NAMALWA (cell line): Measurements from ENCODE around the gene CPVL.

Source experiments
- DNase-seq: peaks from one replicate; pipeline ENCODE4 v3.0.0-alpha.2; 2015; ENCODE audit warnings: low spot score

Gene CPVL

DNA sequence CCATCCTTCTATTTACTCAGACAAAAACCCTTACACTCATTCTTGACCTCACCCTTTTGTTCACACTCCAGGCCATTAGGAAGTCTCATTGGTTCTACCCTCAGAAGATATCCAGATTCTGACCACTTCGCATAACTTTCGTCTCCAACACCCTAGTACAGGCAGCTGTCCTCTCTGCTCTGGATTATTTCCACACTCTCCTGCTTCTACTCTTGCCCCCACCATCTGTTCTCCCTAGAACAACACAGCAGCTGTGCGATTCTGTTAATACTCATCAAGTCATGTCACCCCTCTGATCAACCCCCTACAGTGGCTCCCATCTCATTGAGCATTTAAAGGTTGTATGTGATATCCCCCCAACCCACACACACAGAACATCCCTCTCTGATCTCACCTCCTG is 172.7 kb downstream of the CPVL start:
- DNase-seq = no peak

DNA sequence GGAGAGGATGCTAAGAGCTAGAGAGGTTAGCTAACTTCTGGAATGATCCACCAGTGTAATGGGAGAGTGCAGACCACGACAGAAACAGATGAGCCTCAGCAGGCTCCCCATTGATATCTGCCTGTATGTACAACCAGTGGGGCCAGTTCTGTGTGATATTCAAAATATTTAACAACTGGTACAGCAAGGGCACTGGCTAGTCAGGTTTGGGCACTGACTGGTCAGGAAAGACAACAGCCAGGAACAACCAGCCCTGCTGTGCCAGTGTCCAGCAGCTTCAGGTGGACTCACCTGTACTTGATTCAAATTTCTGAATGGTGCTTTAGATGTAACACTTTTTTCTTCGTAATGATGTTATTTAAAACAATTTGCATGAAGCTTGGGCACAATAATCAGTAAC is 182.3 kb downstream of the CPVL start:
- no peak for DNase-seq

DNA sequence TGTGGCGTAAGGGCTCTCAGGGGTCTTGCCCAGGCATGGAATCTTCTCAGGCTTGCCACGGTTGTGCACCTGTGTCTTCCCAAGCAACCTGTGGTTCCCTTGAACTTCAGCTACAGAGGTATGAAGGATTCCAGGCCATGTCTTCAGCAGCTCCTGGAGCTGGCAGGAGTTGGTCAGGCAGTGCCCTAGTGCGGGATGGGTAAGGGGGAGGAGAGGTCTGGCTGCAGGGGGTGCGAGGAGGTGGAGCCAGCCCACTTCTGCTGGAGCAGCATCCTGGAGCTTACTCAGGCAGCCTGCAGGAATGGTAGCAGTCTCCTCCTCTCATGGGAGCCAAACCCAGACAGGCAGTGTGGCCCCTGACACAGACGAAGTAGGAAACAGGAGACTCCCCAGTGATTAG is 184.4 kb downstream of the CPVL start:
- no peak for DNase-seq

DNA sequence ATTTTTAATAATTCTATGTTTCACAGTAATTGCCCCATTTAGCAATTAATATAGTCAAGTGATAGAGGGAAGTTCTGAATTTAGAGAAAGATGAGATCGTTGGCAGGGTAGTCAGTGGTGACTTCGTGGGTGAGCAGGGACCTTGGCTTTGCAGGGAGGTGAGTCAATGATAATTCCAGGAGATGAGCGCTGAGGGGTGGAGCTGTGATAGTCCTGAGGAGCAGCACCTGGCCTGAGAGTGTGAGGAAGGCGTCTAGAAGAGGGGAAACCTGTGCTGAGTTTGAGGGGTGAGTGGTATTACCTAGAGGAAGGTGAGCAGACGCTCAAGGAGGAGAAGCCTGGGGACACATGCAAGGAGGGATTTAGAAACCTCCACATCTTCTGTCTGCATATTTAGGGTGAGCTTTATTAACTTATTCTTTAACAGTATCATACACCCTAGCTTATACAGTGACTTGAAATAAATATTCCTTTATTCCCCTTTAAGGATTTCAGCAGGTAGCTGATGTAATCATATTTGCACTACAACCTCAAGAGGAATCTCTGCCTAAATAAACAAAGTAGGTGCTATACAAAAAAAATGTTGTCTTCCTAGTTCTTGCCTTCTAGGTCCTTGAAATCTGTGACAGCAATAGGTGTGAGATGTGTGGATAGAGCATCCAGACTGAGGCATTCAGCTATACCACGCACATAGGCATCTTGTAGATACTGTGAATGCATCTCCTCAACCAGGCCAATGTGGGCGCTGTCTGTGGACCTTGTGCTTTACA is 186.1 kb downstream of the CPVL start:
- DNase-seq = peak; percentile 9

DNA sequence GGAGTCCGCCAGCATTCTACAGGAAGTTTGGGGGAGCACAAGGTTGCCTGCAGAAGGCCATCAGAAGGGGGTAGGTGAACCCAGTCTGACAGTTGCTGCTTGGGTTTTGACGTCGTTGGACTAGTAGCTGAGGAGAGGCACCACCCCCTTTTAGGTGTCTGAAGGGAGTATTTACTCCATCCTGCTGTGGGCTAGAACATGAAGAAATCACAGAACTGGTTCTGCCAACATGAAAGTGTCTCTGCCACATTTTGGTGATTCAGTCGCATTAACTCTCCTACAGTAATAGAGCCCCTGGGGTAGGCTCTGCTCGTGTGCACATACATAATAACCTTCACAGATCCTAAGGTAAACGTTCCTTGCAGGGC is 187.4 kb downstream of the CPVL start:
- DNase-seq = no peak

DNA sequence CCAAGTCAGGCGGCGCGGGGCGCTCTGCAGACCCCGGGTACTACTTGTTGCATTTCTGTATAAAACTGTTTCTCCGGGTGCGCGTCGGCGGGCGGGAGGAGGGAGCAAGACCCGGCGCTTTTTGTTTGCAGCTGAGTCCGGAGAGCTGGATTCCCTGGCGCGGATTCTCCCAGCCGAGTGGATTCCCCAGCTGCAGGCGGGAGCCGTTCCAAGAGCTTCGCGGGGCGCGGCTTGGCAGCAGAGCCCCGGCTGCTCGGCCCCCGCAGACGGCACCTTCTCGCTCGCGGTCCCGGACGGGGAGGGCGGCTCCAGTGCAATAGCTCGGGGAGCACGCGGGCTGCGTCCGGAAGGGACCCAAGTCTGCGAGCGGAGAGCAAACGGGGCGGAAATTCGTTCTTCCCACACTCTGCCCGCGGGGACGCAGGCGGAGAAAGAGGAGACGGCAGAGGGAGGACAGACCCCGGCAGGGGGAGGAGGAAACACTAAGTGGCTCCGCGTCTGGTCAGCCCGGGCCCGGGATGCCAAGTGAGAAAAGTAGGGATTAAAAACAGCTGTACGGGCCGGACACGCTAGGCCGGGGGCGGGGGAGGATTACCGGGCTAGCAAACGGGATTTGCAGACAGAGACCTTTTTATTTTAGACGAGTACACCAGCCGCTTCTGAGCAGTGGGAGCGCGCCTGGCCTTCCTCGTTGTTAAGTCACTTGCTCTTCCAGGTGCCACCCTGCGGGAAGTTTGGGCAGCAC is 187.9 kb downstream of the CPVL start, which contains the start of gene TRIL:
Gene TRIL (minus strand): TSS at position 96 of the 745 bp plus-strand sequence. CDS start 284 bp downstream, outside the sequence.
- no peak for DNase-seq

DNA sequence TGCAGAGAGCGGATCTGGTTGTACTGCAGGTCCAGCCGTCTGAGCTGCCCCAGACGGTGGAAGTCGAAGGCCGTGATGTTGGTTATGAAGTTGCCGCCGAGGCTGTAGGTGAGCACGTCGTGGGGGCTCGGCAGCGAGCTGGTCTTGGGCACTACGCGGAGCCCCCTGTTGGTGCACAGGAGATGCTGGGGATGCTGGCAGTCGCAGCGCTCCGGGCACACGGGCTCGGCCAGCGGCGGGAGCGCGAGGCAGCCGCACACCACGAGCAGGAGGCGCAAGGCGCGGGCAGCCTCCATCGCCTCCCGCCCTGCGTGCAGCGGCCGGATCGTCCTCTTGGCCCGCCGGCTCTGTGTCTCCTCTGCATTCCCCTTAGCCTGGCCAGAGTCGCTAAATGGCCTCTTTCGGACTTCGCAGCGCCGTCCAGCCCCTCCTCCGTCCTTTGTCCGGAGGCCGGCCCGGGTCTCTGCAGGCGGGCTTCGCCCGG is 188.5 kb downstream of the CPVL start:
- DNase-seq = no peak

DNA sequence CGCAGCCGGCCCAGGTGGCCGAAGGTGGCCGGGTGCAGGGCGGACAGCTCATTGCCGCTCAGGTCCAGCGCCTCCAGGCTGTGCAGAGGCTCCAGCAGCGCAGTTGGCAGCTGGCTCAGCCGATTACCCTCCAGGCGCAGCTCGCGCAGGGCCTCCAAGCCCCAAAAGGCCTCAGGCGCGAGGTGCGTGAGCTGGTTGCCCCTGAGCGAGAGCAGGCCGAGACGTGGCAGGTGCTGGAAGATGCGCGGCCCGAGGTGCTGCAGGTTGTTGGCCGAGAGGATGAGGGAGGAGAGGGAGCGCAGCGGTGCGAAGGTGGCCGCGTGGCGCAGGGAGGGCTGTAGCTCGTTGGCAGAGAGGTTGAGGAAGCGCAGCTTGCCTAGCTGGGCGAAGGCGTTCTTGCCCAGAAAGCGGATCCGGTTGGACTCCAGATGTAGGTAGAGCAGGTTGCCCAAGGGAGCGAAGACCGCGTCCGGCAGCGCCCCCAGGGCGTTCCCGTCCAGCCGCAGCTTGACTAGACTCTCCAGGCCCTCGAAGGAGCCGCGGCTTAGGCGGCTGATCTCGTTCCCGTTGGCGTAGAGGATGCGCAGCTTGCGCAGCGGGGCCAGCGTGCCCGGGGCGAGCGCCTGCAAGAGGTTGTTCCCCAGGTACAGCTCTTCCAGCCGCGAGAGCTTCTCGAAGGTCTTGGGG is 189.1 kb downstream of the CPVL start:
- no peak for DNase-seq

DNA sequence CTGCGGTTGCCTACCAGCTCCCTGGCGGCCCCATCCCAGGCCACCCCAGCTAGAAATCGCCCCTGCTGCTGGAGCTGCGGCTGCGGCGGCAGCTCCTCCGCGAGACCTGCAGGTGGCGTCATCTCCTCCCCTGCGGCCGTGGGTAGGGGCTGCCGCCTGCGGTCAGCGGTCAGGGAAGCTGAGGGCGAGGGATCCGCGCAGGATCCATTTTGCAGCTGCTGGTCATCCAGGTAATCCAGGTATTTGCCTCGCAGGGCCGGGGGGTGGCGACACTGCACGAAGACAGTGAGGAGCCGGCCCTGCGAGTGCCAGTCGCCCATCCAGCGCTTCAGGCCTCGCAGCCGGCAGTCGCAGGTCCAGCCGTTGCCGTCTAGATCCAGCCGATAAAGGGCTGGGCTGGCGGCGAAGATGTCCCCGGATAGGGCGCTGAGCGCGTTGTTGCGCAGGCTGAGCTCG is 189.7 kb downstream of the CPVL start:
- DNase-seq = no peak

DNA sequence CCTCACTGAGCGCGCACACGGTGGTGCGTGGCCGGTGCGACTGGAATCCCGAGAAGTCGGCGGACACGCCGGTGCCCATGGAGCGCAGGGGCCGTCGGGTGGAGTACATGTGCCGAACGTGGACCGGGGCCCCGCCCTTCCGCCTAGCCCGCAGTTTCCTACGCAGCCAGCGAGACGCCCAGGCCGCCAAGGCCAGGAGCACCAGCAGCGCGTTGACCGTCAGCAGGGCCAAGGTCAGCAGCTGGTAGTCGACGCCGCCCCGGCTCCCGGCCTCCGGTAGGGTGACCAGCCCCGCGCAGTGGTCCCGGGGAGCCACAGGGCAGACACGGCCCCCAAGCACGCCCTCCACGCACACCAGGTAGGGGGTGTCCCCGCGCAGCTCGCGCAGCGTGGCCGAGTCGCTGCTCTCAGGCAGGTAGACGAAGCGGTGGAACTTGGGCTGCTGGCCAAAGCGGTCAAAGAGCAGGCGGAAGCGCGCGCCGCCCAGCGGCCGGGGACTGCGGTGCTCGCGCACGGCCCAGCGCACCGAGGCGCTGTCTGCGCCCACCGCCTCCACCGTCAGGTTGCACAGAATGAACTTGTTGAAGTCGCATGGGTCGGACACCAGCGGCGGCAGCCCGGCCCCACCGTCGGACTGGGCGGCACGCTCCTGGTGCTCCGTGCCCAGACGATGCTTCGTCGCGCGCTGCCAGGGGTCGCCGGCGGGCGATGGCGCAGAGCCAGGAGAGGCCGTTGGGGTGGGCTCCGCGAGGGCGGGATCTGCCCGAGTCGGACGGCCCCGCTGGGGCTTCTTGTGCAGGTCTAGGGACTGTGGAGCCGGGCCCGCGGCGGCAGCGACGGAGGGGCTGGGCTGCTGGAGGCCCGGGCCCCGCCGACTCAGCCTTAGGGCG is 190.4 kb downstream of the CPVL start:
- no peak for DNase-seq

DNA sequence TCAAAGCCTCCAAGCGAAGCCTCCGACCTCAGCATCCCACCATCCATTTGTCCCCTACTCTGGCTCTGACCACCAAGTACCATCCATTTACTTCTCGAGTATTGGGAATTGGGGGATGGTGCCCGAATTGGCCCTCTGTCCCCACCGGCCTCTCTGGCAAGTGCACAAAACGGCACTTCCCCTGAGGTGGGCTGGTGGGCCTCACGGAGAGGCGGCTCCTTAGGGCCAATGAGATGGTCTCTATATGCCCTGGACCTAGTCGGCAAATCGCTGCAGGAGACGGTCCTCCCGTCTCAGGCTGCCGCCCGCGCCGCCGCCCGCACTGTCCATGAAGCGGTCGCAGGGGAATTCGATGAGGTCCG is 191.0 kb downstream of the CPVL start:
- DNase-seq = no peak

DNA sequence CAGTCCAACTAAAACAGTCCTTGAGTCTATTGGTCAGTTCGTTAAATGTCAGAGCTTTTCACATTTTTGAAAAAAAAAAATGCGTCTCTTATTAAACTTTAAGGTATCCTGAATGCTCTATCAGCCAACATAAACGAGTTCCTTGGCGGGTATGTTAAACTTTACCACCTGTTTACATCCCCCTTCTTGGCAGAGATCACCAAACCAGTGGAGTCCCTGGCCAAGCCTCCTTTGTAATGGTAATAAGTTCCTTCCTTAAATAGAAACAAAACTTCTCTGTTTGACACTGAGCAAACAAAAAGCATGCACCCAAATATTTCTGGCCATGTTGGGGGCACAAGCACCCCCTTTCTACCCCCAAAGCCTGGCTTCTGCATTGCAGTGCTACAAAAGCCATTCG is 191.4 kb downstream of the CPVL start:
- peak; percentile 24 for DNase-seq

DNA sequence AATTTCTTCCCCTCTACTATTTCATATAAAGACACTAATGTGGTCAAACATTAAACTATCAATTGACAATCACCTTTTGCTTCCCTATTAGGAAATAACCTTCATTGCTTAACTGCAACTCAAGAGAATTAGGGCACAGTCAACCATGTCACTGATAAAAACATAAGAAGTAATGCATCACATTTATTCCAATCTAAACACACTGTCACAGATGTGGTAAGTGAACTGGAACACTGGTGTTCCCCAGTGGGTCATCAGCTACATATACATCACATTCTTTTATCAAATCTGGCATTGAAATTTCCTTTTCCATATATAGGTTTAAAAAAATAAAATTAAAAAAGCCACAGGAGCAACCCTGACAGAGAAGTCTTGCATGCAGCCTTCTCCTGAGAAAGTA is 191.9 kb downstream of the CPVL start:
- peak; percentile 30 for DNase-seq

DNA sequence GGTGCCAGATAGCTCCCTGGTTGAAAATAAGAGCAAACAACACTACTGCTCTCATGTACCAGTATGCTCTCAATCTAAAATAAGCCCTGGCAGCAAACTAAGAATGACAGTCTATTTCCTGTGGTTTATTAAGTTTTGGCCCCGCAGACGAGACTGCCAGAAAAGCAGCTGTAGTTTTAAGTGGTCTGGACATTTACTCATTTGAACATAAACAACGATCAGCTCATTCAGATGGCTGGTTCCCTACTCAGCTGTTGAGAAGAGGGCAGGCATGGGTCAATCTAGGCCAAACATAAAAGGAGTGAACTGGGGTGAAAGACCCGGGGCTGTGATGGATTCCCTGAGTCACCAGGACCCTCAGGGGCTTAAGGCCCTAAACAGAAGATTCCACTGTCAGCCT is 192.7 kb downstream of the CPVL start:
- peak; percentile 55 for DNase-seq
